A673 (cell line): ENCODE data around the gene TSHZ2. TPM values are rescaled to one million over a fixed set of nuclear protein-coding genes. Genes with fewer than 3 reads are reported as not detected.

Experiments
- BruUV-seq: library from RNA; stranded (reverse); fragments of 400-500 nt; replicated peaks from 2 replicates; lab custom pipeline; 2021; lab: Mats Ljungman, UMichigan
- CTCF ChIA-PET: fragments of 300-600 bp; sonication (Branson Sonifier 250); formaldehyde crosslinking; loops from one replicate; lab custom pipeline; 2022; ENCODE audit warnings: antibody characterized with exemption; lab: Charles Lee
- POLR2A ChIA-PET: fragments of 300-600 bp; sonication (Branson Sonifier 250); formaldehyde crosslinking; loops from one replicate; lab custom pipeline; 2022; ENCODE audit warnings: antibody characterized with exemption; ENCODE audit not compliant: low non-redundant PET; lab: Charles Lee
- DNase-seq: peaks from one replicate; pipeline ENCODE4 v3.0.0-alpha.2; 2015; ENCODE audit warnings: low spot score
- H3K27ac ChIP-seq: fragments of 200-600 bp; sonication (generic); 2 replicates; pipeline ENCODE4 v1.5.1; 2016; ENCODE audit warnings: mixed run types, low read depth, mild to moderate bottlenecking, mixed read lengths, antibody characterized with exemption, low read length; ENCODE audit not compliant: poor library complexity, severe bottlenecking
- H3K27me3 ChIP-seq: fragments of 200-600 bp; sonication (generic); replicated peaks from 2 replicates; pipeline ENCODE4 v1.6.1; 2017; ENCODE audit warnings: mixed run types, low read depth, mild to moderate bottlenecking, mixed read lengths, antibody characterized with exemption, low read length; ENCODE audit not compliant: insufficient read depth, poor library complexity
- H3K36me3 ChIP-seq: fragments of 200-600 bp; sonication (generic); 2 replicates; pipeline ENCODE4 v1.6.1; 2016; ENCODE audit warnings: mixed run types, mild to moderate bottlenecking, mixed read lengths, antibody characterized with exemption, low read length; ENCODE audit not compliant: insufficient read depth, poor library complexity, severe bottlenecking
- H3K4me1 ChIP-seq: fragments of 200-600 bp; sonication (generic); 2 replicates; pipeline ENCODE4 v1.6.1; 2017; ENCODE audit warnings: mixed run types, mild to moderate bottlenecking, mixed read lengths, antibody characterized with exemption, low read length; ENCODE audit not compliant: insufficient read depth, poor library complexity, severe bottlenecking
- H3K4me3 ChIP-seq: fragments of 200-600 bp; sonication (generic); 2 replicates; pipeline ENCODE4 v1.5.1; 2016; ENCODE audit warnings: low read depth, mixed run types, mild to moderate bottlenecking, mixed read lengths, low read length; ENCODE audit not compliant: poor library complexity, severe bottlenecking
- H3K9me3 ChIP-seq: fragments of 200-600 bp; sonication (generic); 2 replicates; pipeline ENCODE4 v1.6.1; 2016; ENCODE audit warnings: mixed run types, low read depth, mild to moderate bottlenecking, mixed read lengths, antibody characterized with exemption, low read length; ENCODE audit not compliant: poor library complexity, severe bottlenecking
- EZH2 ChIP-seq: fragments of 200-600 bp; sonication (generic); IDR thresholded peaks from 2 replicates; pipeline ENCODE4 v1.6.1; 2017; ENCODE audit warnings: borderline replicate concordance, low read depth, mild to moderate bottlenecking, mixed read lengths, antibody characterized with exemption, low read length; ENCODE audit not compliant: poor library complexity, severe bottlenecking
- intact Hi-C: fragments of 100-400 bp; cut with micrococcal nuclease; formaldehyde crosslinking; loops from one replicate; pipeline ENCODE4 v1.10.0; 2022; ENCODE audit not compliant: unreplicated experiment
- total RNA-seq: library from RNA; stranded (reverse); gene quantifications from 2 replicates; pipeline ENCODE4 v1.2.3, GENCODE V29; 2021
- TF ChIP-seq, protein P1 (sequence below): fragments of 300-800, 200-600 bp; sonication (generic); conservative IDR thresholded peaks from 2 replicates; pipeline ENCODE4 v1.5.1; 2017; ENCODE audit warnings: low read depth, mild to moderate bottlenecking, antibody characterized with exemption, low read length, moderate library complexity, mixed read lengths

Gene TSHZ2
- total RNA-seq, 1 experiment from 2014 or later, result 4.1 TPM

DNA sequence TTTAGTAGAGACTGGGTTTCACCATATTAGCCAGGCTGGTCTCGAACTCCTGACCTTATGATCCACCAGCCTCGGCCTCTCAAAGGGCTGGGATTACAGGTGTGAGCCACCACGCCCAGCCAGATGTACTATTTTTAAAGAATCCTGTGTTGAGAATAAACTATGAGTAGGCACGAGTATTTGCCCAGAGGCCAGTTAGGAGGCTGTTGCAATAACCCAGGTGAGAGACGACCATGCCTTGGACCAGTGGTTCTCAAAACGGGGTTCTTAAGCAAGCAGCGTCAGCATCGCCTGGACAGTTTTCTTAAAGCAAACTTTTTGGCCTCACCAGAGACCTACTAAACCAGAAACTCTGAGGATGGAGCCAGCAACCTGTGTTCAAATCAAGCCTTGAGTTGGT lies 362.7 kb downstream of the TSHZ2 start:
- Histone ChIP-seq H3K9me3 (no peaks in the 10 kb centered on the region), H3K4me1 (peaks cover 21% of the 10 kb centered on the region), H3K27me3 (no peaks in the 10 kb centered on the region), H3K36me3 (no peaks in the 10 kb centered on the region), H3K4me3 (no peak overlapping the region), H3K27ac (no peak overlapping the region)
- intact Hi-C loops, result no loop called here
- no peak for TF ChIP-seq EZH2
- TF ChIP-seq, protein P1, sequence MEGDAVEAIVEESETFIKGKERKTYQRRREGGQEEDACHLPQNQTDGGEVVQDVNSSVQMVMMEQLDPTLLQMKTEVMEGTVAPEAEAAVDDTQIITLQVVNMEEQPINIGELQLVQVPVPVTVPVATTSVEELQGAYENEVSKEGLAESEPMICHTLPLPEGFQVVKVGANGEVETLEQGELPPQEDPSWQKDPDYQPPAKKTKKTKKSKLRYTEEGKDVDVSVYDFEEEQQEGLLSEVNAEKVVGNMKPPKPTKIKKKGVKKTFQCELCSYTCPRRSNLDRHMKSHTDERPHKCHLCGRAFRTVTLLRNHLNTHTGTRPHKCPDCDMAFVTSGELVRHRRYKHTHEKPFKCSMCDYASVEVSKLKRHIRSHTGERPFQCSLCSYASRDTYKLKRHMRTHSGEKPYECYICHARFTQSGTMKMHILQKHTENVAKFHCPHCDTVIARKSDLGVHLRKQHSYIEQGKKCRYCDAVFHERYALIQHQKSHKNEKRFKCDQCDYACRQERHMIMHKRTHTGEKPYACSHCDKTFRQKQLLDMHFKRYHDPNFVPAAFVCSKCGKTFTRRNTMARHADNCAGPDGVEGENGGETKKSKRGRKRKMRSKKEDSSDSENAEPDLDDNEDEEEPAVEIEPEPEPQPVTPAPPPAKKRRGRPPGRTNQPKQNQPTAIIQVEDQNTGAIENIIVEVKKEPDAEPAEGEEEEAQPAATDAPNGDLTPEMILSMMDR, result no peak
- CTCF ChIA-PET, result no interaction called here
- POLR2A ChIA-PET, result no interaction called here
- no peak for DNase-seq
- BruUV-seq, result no TSS peak

DNA sequence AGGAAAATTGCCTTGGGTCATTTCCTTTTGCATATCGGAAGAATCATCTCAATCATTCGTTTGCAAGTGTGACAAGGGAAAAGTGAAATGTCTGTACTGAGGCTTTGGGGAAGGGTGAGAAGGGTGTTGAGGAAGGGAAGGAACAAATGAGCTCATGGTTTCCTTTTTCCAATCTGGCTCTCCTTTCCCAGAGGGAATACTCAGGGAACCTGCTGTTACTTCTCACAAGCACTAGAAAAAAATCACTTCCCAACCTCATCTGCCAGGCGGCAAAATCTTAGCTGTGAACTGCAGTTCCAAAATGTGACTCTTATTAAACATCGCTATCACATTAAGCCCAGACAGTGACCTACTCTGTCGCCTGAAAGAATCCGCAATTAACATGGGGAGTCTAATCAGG lies 363.4 kb downstream of the TSHZ2 start:
- Histone ChIP-seq H3K4me1 (peaks cover 14% of the 10 kb centered on the region), H3K27me3 (no peaks in the 10 kb centered on the region), H3K27ac (no peak overlapping the region), H3K4me3 (no peak overlapping the region), H3K9me3 (no peaks in the 10 kb centered on the region), H3K36me3 (no peaks in the 10 kb centered on the region)
- ChIA-PET POLR2A (no interaction called here), CTCF (no interaction called here)
- TF ChIP-seq EZH2, result no peak
- no TSS peak for BruUV-seq
- DNase-seq, result no peak
- intact Hi-C loops, result no loop called here

DNA sequence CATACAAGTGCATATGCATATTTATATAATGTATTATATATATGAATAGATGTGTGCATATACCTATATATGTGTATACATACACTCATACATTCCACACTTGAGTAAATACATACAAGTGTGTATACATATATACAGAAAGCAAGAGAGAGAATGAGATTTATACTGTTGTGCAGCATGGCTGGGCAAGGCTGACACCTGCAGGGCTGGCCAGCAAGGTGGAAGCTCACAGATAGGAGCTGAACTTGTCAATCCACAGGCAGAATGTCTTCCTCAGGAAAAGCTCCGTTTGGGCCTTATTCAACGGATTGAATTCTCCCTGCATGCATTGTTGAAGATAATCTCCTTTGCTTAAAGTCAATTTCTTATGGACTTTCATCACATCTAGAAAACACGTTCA lies 364.7 kb downstream of the TSHZ2 start:
- DNase-seq, result no peak
- H3K27ac ChIP-seq, result no peak overlapping the region
- no peaks in the 10 kb centered on the region for H3K36me3 ChIP-seq
- no peaks in the 10 kb centered on the region for H3K27me3 ChIP-seq
- POLR2A ChIA-PET, result no interaction called here
- peaks cover 2% of the 10 kb centered on the region for H3K4me1 ChIP-seq
- intact Hi-C loops, result no loop called here
- no peak for TF ChIP-seq EZH2
- TF ChIP-seq, protein P1, result no peak
- CTCF ChIA-PET, result no interaction called here
- no peaks in the 10 kb centered on the region for H3K9me3 ChIP-seq
- no TSS peak for BruUV-seq
- no peak overlapping the region for H3K4me3 ChIP-seq

DNA sequence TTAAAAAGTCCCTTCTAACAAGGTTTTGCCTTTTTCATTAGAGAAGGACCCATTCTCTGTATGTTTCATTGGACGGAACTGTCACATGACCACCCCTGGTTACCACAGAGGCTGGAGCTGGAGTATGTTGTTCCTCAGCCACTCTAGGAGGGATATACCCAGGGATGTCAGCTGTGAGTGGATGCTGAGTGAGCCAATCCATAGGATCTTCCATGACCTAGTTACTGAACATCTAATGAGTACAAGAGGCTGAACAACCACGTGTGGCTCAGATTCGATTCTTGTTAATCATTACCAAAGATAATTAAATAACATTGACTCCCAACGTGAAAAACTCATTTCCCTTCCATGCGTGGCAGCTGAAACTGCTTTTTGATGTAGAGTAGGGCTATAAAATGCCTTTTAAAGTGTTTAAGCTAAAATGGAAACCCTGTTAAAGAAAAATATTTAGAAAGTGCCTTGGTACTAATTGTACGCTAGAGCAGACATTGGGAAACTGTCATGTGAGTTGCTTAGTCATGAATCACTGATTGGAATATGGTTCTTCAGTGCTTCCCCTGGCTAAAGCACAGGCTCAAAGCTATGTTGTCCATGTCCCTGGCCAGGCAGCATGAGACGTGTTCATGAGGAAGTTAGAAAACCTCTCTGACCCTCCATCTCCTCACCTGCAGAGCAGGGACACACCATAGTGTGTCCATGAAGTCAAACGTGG lies 365.4 kb downstream of the TSHZ2 start:
- BruUV-seq, result no TSS peak
- intact Hi-C loops, result no loop called here

More for the DNA sequence above, 365.4 kb downstream of the TSHZ2 start:
- H3K4me3 ChIP-seq, result no peak overlapping the region
- no peaks in the 10 kb centered on the region for H3K27me3 ChIP-seq
- POLR2A ChIA-PET, result no interaction called here
- no peaks in the 10 kb centered on the region for H3K4me1 ChIP-seq
- TF ChIP-seq, protein P1, result no peak
- no peak for TF ChIP-seq EZH2
- no peak for DNase-seq
- CTCF ChIA-PET, result no interaction called here
- H3K36me3 ChIP-seq, result no peaks in the 10 kb centered on the region
- no peak overlapping the region for H3K27ac ChIP-seq
- H3K9me3 ChIP-seq, result no peaks in the 10 kb centered on the region
